GM19328 (cell line): ENCODE results near the gene LMAN1.
A peak's percentile ranks its signal among the peaks of the same experiment; 100 is the strongest.

Source experiments
- ATAC-seq: cut with Tn5 transposase; IDR thresholded peaks from one replicate; pipeline ENCODE4 v1.9.1; 2021; ENCODE audit warnings: mild to moderate bottlenecking, moderate library complexity; ENCODE audit not compliant: unreplicated experiment

The LMAN1 gene

GRCh38 chr18:59358712-59359575 lies at the start of gene LMAN1:
TSS of gene LMAN1 (minus strand) at chr18:59359265. CDS start at chr18:59359244, 21 bp downstream.
- peak; percentile 95 for ATAC-seq

DNA sequence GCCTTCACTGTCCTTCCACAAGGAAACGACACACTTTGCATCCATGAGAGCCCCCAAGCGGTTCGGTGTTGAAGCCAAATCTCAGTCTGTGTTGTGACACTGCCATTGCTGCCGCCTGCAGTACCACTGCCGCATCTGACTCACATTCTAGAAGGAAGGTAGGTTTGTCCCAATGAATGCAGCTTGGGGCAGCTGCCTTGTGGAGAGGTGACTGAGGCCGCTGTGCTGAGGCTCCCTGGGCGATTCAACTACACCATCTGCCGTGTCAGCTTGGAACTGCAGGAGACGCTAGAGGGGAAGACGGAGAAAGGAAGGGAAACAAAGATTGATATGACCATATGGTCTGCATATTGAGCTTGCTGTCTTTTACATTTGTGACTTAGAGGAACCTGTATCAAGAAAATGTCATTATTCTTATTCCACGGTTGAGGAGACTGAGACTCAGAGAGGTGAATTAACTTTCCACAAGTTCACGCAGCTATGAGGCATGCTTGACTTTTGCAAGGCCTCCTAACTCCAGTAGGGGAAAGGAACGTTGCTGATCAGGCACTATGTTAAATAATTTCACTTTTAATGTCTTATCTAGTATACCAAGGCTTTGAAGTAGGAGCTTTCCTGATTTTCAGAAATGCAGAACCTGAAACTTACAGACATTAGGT lies 43.5 kb upstream of the LMAN1 start:
- ATAC-seq = peak; percentile 96

DNA sequence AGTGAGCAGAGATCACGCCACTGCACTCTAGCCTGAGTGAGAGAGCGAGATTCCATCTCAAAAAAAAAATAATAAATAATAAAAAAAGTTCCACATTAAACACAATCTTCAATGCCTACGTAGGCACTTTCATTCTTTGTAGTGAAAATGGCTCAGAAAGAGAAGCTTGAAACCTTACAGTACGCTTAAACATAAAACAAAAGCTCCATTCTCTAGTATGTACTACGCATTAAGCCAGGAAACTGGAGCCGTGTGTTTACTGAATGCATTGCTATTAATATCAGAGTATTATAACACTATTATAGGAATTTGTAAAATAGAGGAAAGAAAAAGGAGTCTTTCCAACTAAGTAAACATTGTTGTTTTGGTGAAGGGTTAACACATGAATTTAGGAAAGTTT lies 41.3 kb upstream of the LMAN1 start:
- no peak for ATAC-seq

DNA sequence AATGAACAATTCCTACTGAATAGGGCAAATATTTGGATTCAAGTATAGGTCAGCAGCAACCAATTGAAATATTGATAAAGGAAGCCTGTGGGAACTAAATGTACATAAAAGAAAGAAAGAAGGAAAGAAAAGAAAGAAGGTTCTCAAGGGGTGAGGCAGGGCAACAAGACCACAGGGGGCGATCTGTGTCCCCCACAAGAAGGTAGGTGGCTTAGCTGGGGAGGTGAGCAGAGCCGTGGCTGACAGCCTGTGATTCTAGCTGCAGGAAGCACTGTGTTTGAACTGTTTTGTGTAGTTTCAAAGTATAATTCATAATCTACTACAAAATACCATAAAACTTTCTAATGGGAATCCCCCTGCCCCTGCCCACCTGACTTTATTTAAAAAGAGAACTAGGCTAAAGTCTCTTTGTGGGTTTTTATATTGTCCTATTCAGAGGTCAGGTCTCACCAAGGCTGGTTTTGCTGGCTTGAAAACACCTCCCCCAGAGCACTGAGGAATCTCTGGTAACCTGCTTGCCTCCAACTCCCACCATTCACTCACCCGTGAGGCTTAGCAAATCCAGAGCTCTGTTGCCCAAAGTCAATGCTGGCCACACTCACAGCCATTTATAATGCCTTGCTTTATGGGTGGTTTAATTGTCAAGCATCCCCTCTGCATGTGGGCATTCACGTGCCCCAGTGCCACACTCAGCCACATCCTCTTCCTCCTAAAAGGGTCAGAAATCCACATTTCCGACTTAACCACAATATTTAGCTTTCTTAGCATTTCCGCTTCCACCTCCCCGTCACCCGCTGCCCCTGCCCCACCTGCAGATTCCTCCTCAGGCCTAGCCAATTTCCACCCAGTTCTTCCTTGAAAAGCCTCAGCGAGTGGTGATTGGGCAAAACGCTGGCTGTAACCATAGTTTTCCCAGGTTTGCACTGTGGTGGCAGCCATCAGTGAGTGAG lies 36.4 kb upstream of the LMAN1 start:
- ATAC-seq = no peak

DNA sequence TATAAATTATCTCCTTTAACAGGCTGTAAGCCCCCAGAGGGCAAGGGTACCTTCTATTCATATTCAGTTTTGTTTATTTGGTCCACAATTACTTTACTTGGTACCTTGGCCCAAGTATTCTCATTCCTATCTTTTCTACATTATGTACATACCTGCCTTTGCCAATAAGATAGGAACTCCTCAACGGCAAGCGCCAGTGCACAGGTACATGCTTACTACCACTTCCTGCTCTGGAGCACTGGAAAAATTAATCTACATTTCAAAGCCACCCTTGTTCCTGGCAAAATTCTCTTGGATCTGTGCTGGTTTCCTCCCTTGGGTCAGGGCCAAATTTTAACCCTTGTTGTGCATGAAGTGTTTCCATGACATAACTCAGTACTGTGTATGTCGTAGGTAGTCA lies 34.3 kb upstream of the LMAN1 start:
- ATAC-seq = no peak

GRCh38 chr18:59388817-59389216 lies 29.8 kb upstream of the LMAN1 start:
- no peak for ATAC-seq

DNA sequence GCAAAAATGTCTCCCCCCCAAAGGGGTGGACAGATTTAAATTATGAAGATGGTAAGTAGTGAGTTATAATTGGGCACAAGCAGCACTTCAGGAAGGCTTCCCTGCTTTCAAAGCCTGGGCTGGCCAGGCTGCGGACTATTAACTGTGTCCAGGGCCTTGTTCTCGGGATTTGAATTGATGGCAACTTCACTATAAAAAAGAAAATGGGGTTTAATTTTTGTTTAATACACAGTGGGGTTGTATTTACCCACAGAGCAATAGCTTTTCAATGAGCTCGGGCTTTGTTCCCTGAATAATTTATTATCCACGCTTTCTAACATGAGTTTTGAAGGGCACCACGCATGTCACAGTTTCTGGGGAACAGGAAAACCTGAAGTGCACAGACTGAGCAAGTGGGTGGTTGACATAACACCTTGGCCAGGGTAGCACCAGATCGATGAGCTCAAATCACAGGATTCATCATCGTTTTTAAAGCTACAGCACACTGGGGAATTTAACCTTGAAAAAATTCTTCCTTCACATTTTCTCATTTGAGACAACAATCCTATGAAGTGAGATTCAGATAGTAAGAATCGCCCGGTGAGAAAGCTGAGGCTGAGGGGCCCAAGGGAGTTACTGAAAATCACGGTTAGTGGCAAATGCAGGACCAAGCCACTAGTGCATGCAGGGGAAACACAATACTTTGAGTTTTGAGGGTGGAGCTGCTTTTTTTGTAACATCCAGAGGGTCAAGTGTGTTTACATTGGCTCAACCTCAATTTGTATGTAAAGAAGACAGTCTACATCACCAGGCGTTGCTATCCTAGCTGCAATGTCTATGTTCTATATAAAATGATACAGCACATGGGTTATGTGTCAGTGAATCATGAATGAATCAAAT lies 28.9 kb upstream of the LMAN1 start:
- ATAC-seq = no peak

GRCh38 chr18:59386909-59387686 lies 28.0 kb upstream of the LMAN1 start:
- ATAC-seq = no peak

- no peak for ATAC-seq
Observed at GRCh38 chr18:59385191-59385590, 26.1 kb upstream of the LMAN1 start.

DNA sequence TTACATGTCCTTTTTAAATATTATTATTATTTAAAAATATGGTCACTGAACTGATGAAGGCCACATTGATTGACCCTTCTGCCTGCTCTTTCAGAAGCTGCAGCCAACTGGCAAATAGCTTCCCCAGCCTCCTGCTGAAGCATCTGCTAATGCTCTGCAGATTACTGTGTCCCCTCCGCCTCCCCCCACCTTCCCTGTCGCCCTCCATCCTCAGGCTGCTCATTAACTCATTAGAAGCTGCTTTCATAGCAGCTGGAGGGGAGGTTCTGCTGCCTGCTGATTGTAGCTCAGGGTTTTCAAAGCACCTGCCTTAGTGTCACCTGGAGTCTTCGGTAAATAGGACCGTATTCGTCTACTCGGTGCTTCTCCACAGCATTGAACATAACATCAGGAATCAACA lies 24.8 kb upstream of the LMAN1 start:
- ATAC-seq = no peak

- no peak for ATAC-seq
Observed at GRCh38 chr18:59382383-59382782, 23.3 kb upstream of the LMAN1 start.

DNA sequence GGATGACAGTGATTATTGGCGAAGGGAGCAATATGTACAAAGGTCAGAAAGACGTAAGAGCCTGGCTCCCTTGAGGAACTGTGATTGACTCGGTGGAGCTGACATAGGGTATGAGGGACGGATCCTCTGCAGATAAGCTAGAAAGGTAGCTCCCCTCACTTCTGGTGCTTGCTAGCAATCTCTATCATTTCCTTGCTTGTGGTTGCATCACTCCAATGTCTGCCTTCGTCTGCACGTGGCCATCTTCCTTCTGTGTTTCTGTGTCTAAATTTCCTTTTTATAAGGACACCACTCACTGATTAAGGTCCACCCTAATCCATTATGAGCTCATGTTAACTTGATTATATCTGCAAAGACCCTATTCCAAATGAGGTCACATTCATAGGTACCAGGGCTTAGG lies 22.9 kb upstream of the LMAN1 start:
- no peak for ATAC-seq

DNA sequence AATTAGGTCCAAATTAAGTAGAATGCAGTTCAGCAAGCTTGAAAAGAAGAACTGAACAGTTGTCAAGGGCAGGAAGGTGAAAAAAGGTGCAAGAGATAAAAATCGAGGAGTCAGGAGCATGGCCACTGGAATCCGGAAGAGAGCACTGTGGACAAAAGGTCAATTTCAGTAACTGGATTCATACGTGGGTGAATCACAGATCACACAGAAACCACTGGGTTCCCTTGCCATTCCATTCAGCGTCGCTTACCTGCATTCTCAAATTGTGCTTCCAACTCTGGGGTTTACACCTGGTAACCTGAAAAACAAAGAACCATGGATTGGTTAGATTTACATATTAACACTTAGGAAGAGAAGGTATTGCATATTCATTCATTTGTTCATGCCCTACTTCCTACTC lies 21.6 kb upstream of the LMAN1 start:
- no peak for ATAC-seq

DNA sequence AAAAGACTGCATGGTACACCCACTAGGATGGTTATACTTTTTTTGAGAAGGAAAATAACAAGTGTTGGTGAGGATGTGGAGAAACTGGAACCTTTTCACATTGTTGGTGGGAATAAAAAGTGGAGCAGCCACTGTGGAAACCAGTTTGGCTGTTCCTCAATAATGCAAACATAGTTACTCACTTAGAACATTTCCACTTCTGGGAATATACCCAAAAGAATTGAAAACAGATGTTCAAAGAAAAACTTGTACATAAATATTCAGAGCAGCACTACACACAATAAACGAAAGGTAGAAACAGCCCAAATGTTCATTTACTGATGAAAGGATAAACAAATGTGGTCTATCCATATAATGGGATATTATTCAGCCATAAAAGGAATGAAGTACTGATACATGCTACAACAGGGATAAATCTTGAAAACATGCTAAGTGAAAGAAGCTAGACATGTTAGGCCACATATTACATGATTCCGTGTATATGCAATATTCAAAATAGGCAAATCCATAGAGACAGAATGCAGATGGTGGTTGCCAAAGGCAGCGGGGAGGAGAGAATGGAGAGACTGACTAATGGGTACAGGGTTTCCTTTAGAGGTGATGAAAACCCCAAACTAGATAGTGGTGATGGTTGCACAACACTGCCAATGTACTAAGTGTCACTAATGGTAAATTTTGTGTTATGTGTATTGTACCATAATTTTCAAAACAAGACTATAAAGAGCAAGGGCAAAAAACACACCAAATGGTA lies 20.9 kb upstream of the LMAN1 start:
- no peak for ATAC-seq

GRCh38 chr18:59377613-59378337 lies 18.7 kb upstream of the LMAN1 start:
- no peak for ATAC-seq

GRCh38 chr18:59376351-59376935 lies 17.4 kb upstream of the LMAN1 start:
- no peak for ATAC-seq

GRCh38 chr18:59374128-59374527 lies 15.1 kb upstream of the LMAN1 start:
- ATAC-seq = no peak

- ATAC-seq = no peak
Observed at GRCh38 chr18:59372975-59373374, 13.9 kb upstream of the LMAN1 start.
